ENCODE measurements around the gene SAP25.

- TF ChIP-seq, protein P1, sequence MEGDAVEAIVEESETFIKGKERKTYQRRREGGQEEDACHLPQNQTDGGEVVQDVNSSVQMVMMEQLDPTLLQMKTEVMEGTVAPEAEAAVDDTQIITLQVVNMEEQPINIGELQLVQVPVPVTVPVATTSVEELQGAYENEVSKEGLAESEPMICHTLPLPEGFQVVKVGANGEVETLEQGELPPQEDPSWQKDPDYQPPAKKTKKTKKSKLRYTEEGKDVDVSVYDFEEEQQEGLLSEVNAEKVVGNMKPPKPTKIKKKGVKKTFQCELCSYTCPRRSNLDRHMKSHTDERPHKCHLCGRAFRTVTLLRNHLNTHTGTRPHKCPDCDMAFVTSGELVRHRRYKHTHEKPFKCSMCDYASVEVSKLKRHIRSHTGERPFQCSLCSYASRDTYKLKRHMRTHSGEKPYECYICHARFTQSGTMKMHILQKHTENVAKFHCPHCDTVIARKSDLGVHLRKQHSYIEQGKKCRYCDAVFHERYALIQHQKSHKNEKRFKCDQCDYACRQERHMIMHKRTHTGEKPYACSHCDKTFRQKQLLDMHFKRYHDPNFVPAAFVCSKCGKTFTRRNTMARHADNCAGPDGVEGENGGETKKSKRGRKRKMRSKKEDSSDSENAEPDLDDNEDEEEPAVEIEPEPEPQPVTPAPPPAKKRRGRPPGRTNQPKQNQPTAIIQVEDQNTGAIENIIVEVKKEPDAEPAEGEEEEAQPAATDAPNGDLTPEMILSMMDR (IDR thresholded peaks at IDR 0.05; ENCODE audit: low read depth, low read length, poor library complexity, severe bottlenecking) = no peak
- TF ChIP-seq EZH2phosphoT487 (IDR thresholded peaks at IDR 0.05; ENCODE audit: borderline replicate concordance, low read length) = no peak
Observed at GRCh38 chr7:100565133-100565571, 8.5 kb downstream of the SAP25 start.

Data from DOHH2 (cell line).